HG03135 (cell line): ENCODE data around the gene HP.
"Not testable (repeated sequence)": the region's sequence is repeated elsewhere in the genome, so short reads cannot be mapped to it uniquely, and the experiment has no call there.

Experiments used
- ATAC-seq: cut with Tn5 transposase; IDR thresholded peaks from one replicate; pipeline ENCODE4 v1.9.1; 2021; ENCODE audit warnings: mild to moderate bottlenecking, moderate library complexity; ENCODE audit not compliant: unreplicated experiment

HP gene

DNA sequence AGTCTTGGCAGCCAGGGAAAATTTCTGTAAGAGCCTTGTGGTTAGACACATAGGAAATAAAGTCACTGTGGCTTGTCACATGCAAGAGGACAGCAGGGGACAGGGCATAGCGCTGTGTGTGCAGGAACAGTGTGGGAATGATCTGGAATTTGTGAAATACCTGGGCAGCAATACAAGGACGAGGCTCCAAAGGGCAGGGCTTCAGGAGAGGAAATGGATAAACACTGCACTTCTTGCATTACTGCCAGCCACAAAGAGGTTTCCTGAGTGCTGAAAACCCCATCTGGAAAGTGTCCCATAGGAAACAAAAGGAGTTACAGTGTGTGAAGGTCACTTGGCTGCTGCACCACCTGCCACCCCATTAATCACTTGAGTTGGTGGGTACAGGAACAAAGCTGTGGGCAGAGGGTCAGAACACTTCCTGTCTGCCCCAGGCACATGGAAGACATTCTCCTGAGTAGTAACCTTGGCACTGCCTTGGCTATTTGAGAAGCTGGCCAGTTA, 12.1 kb upstream of the HP start:
- ATAC-seq: no peak

- no peak for ATAC-seq
Observed at GRCh38 chr16:72043058-72043457, 11.2 kb upstream of the HP start.

DNA sequence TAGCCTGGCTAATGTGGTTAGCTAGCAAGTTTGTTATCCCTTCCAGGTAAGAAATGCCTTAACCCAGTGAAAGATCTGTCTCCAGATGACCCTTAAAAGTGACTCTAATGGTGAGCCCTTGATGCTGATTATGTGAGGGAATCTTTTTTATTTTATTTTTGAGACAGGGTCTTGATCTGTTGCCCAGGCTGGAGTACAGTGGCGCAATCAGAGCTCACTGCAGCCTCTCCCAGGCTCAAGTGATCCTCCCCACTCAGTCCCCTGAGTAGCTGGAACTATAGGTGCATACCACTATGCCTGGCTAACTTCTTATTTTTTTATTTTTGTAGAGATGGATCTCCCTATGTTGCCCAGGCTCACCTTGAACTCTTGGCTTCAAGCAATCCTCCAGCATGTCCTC, 10.8 kb upstream of the HP start:
- ATAC-seq: no peak

DNA sequence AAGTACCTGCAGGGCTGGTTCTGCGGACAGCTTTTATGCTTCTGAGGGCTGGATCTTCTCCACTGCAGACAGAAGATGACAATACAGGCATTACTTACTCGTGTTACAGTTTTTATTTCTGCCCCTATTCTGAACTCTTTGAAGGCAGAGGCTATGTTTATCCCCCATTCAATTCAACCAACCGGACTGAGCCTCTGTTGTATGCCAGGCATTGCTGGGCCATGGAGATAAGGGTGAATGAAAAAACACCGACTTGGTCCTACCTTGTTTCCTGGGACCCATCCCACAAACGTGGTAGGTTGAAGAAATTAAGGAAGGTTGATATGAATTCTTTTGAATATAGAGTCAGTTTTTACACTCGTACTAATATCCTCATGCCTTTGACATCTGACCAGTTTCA, 10.0 kb upstream of the HP start:
- no peak for ATAC-seq

GRCh38 chr16:72044825-72045359, 9.4 kb upstream of the HP start:
- ATAC-seq: no peak

DNA sequence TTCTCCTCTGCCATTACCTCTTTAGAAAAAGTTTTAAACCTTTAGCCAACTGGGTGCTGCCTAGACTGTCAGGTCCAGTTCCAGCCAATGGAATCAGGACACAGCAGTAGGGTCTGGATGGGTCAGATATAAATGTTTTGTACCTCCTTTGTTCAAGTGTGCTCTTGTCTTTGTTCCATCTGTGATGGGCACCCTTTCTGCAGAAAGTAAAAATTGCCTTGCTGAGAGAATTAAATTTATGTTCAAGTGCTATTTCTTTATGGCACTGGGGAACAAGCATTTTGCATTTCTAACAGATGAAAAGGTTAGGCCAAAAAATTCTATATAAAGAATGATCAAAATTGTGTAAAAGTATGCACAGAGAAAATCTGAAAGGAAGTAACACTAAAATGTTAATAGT, 5.2 kb upstream of the HP start:
- ATAC-seq: no peak

DNA sequence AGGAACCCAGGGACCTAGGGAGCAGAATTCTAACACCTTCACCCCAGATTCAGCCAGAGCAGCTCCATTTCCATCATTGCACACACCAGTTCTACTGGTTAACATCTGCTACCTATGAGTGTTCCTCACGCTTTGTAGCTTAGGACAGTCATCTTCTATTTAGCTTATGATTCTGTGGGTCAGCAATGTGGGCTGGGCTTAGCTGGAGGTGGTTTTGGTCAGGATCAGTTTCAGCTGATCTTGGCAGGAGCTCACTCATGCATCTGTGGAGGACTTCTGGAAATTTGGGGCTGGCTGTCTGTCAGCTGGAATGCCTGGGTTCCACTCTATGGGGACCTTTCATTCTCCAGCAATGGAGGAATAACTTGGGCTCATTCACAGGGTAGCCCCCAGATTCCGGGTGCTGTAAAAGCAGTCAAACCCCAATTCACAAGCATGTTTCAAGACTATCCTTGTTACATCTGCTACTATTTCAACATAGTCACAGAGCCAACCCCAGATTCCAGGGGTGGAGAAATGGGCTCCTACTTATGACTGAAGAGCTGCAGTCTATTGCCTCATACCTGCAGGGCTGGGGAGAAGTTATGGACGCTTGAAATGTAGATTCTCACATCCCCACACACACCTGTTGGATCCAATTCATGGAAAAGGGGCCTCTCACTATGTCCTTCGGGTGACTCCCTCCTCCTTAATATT, 3.4 kb upstream of the HP start:
- ATAC-seq: no peak

- no peak for ATAC-seq
Observed at GRCh38 chr16:72051818-72052217, 2.5 kb upstream of the HP start.

DNA sequence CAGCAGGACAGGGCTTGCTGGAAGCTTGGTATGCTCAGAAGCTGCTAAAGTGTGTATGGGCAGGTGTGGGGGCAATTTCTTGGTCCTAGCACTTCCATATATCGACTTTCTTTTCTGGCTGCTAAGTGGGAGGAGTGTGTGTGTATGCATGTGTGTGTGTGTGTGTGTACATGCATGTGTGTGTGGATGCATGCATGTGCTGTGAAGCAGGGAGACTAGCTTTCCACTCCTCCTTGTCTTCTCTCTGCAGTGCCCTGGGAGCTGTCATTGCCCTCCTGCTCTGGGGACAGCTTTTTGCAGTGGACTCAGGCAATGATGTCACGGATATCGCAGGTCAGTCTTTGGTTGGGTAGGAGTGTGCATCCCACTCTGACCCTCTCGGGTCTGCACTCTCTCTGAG, 1.6 kb downstream of the HP start:
- no peak for ATAC-seq

GRCh38 chr16:72057313-72057712, 3.0 kb downstream of the HP start:
- ATAC-seq: not testable (repeated sequence)

DNA sequence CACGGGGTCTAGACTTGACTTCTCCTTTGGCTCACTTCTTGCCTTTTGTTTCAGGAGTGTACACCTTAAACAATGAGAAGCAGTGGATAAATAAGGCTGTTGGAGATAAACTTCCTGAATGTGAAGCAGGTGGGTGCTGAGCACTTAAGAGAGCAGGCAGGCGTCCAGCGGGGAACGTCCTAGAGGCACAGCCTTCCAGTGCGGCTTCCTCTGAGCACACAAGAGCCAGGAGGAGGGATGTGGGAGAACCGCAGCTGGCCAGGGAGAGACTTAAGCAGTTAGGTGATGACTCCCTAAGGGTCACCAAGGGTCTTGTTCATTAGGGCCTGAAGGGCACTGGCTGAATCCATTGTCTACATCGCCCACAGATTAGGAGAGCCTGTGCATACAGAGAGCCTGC, 4.8 kb downstream of the HP start:
- ATAC-seq: not testable (repeated sequence)

DNA sequence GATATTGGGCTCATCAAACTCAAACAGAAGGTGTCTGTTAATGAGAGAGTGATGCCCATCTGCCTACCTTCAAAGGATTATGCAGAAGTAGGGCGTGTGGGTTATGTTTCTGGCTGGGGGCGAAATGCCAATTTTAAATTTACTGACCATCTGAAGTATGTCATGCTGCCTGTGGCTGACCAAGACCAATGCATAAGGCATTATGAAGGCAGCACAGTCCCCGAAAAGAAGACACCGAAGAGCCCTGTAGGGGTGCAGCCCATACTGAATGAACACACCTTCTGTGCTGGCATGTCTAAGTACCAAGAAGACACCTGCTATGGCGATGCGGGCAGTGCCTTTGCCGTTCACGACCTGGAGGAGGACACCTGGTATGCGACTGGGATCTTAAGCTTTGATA, 6.1 kb downstream of the HP start:
- no peak for ATAC-seq

- ATAC-seq: no peak
Observed at GRCh38 chr16:72061564-72061963, 7.3 kb downstream of the HP start.

DNA sequence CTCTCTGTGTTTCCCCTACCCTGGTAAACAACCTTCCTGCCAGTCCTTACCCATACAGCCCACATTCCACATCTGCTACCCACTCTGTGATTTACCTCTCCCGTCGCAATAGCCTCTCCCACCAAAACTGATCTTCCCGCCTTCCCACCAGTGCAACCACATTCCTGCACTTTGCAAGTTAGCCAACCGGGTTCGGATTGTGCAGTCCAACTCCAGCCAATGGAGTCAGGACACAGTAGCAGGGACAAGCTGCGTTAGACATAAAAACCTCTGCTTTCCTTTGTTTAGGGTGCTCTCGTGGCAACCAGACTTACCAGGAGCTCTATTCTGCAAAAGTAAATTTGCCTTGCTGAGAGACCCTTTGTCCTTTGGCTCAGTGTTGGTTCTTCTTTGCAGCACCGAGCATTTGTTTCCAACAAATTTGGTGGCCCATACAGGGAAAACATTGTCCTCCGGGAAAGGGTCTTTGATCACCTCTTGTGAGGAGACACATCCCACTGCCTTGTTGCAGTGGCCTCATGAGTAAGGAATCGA, 10.1 kb downstream of the HP start:
- no peak for ATAC-seq

GRCh38 chr16:72066747-72067146, 12.4 kb downstream of the HP start:
- no peak for ATAC-seq

- ATAC-seq: no peak
Observed at GRCh38 chr16:72068930-72069329, 14.6 kb downstream of the HP start.

DNA sequence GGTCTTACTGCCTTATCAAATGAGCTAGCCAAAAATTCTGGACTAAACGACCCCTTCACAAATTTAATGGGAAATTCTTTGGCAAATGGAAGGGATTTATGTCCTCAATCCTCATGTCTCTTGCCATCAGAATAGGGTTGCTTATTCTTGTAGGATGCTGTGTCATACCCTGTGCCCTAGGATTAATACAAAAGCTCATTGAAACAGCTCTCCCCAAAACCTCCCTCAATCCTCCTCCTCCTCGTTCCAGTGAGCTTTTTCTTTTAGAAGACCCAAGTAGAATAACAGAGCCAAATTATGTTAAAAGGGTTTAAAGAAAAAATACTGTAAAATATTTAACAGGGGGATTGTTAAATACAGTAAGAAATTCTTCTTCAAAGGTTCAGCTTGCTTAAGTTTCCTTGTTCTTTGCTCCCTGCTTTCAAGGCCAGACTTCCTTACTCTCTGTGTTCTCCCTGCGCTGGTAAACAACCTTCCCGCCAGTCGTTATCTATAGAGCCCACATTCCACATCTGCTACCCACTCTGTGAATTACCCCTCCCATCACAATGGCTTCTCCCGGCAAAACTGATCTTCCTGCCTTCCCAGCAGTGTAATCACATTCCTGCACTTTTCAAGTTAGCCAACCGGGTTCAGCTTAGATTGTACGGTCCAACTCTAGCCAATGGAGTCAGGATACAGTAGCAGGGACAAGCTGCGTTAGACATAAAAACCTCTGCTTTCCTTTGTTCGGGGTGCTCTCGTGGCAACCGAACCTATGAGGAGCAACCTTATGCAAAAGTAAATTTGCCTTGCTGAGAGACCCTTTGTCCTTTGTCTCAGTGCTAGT, 18.4 kb downstream of the HP start:
- no peak for ATAC-seq

DNA sequence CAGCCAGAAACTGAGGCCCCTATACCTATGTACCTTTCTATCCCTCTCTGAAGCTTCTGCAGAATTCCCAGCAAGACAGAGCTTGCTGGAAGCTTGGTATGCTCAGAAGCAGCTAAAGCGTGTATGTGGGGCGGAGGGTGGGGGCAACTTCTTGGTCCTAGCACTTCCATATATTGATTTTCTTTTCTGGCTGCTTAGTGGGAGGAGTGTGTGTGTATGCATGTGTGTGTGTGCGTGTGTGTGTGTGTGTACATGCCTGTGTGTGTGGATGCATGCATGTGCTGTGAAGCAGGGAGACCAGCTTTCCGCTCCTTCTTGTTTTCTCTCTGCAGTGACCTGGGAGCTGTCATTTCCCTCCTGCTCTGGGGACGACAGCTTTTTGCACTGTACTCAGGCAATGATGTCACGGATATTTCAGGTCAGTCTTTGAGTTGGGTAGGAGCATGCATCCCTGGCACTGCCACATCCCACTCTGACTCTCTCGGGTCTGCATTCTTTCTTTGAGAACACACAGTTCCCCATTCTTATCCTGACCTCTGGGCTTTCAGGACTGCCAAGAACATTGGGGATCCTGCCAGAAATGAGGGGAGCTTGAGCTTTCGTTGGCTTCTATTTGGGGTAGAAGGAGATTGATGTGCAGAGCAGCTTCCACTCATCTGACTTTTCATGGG, 19.4 kb downstream of the HP start:
- no peak for ATAC-seq

GRCh38 chr16:72075067-72075466, 20.8 kb downstream of the HP start:
- not testable (repeated sequence) for ATAC-seq

DNA sequence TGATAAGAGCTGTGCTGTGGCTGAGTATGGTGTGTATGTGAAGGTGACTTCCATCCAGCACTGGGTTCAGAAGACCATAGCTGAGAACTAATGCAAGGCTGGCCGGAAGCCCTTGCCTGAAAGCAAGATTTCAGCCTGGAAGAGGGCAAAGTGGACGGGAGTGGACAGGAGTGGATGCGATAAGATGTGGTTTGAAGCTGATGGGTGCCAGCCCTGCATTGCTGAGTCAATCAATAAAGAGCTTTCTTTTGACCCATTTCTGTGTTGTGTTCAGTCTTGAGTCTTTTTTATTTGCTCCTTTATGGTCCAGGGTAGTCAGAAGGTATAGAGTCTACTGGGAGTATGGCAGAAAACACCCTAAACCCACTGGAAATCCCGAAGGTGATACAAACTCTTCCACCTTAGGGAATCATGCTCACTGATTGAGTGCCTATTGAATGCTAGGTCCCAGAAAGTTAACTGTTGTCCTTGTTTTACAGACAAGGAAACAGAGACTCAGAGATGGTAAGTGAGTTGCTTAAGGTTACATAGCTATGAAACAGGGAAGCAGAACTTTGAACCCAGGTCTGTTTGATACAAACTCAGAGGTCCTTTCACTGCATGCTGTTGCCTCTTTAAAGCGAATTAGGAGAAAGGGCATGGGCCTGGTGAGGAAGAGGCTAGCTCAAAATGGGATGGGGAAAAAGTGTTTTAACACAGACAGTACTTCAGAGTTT, 22.8 kb downstream of the HP start:
- not testable (repeated sequence) for ATAC-seq
